HCT116 (cell line): ENCODE data around the gene LTB. TPM values are rescaled to one million over a fixed set of nuclear protein-coding genes. Genes with fewer than 3 reads are reported as not detected.

Experiments used
- ATAC-seq: fragments of 200-7000 bp; cut with Tn5 transposase; 2 replicates; pipeline ENCODE4 v1.9.1; 2020; ENCODE audit warnings: mild to moderate bottlenecking, moderate library complexity
- BruUV-seq: library from RNA; stranded (reverse); fragments of 400-500 nt; replicated peaks from 2 replicates; lab custom pipeline; 2021; lab: Mats Ljungman, UMichigan
- CTCF ChIA-PET: fragments of 300-600 bp; sonication (Branson Sonifier 250); formaldehyde crosslinking; loops from one replicate; lab custom pipeline; 2021; ENCODE audit warnings: antibody characterized with exemption; lab: Charles Lee
- POLR2A ChIA-PET: fragments of 300-600, 350-600 bp; sonication (Branson Sonifier 250); formaldehyde crosslinking; loops from one replicate; lab custom pipeline; 2021; ENCODE audit warnings: antibody characterized with exemption; lab: Charles Lee
- RAD21 ChIA-PET, 2 experiments: fragments of 300-600 bp; sonication (Branson Sonifier 250); formaldehyde crosslinking; loops; one replicate each; lab custom pipeline; 2023; ENCODE audit warnings: low total read pairs in 2 of 2; ENCODE audit not compliant: uncharacterized antibody in 2 of 2, unreplicated experiment in 2 of 2, low non-redundant PET in 1 of 2; lab: Charles Lee
- DNase-seq: peaks from one replicate; pipeline ENCODE4 v3.0.0-alpha.2; 2010; ENCODE audit warnings: low read depth, low spot score
- H2AFZ ChIP-seq: fragments of 200-600 bp; shearing (Covaris generic), sonication (generic); 2 replicates; pipeline ENCODE4 v1.6.1; 2017; ENCODE audit warnings: low read depth, mixed run types, mixed read lengths, antibody characterized with exemption, low read length; ENCODE audit not compliant: poor library complexity, severe bottlenecking
- H3K27ac ChIP-seq: 2 replicates; pipeline ENCODE4 v1.5.1; 2012; ENCODE audit warnings: low read depth, low read length
- H3K27me3 ChIP-seq: fragments of 200-600 bp; sonication (generic); 2 replicates; pipeline ENCODE4 v1.6.1; 2016; ENCODE audit warnings: mixed run types, low read length, mixed read lengths; ENCODE audit not compliant: insufficient read depth
- H3K36me3 ChIP-seq, 2 experiments: fragments of 200-500 bp in 1 of 2; fragments of 200-600 bp in 1 of 2; sonication (Bioruptor generic) in 1 of 2; sonication (generic) in 1 of 2; 2 replicates each; pipeline versions ENCODE4 v1.5.1 to v1.6.1; 2014 to 2016; ENCODE audit warnings: low read length in 2 of 2, inconsistent platforms in 1 of 2, mixed read lengths in 1 of 2, mixed run types in 1 of 2; ENCODE audit not compliant: insufficient read depth in 2 of 2, control insufficient read depth in 1 of 2
- H3K4me1 ChIP-seq, 2 experiments: fragments of 200-600 bp in 1 of 2; sonication (generic) in 1 of 2; 2 replicates each; pipeline versions ENCODE4 v1.5.1 to v1.6.1; 2012 to 2017; ENCODE audit warnings: low read length in 2 of 2, inconsistent platforms in 1 of 2, mild to moderate bottlenecking in 1 of 2, mixed read lengths in 1 of 2, mixed run types in 1 of 2, moderate library complexity in 1 of 2; ENCODE audit not compliant: insufficient read depth in 2 of 2, control insufficient read depth in 1 of 2
- H3K4me2 ChIP-seq: fragments of 200-600 bp; sonication (generic); 2 replicates; pipeline ENCODE4 v1.6.1; 2017; ENCODE audit warnings: mixed run types, low read length, mixed read lengths
- H3K4me3 ChIP-seq, 2 experiments: fragments of 200-600 bp in 1 of 2; sonication (generic) in 1 of 2; replicated peaks in 1 of 2; 2 replicates each; pipeline ENCODE4 v1.5.1; 2011 to 2016; ENCODE audit warnings: low read length in 2 of 2, control low read depth in 1 of 2, low read depth in 1 of 2, mild to moderate bottlenecking in 1 of 2, mixed read lengths in 1 of 2, mixed run types in 1 of 2
- H3K79me2 ChIP-seq: fragments of 200-600 bp; sonication (generic); 2 replicates; pipeline ENCODE4 v1.6.1; 2017; ENCODE audit warnings: mild to moderate bottlenecking, mixed run types, low read length, moderate library complexity, mixed read lengths; ENCODE audit not compliant: insufficient read depth
- H3K9ac ChIP-seq: fragments of 200-600 bp; sonication (generic); 2 replicates; pipeline ENCODE4 v1.6.1; 2016; ENCODE audit warnings: low read length, mixed read lengths
- H3K9me2 ChIP-seq: fragments of 200-600 bp; sonication (generic), shearing (Covaris generic); 2 replicates; pipeline ENCODE4 v1.6.1; 2017; ENCODE audit warnings: mixed run types, mild to moderate bottlenecking, moderate library complexity; ENCODE audit not compliant: insufficient read depth
- H3K9me3 ChIP-seq, 2 experiments: fragments of 200-500 bp in 1 of 2; fragments of 200-600 bp in 1 of 2; sonication (Bioruptor generic) in 1 of 2; sonication (generic) in 1 of 2; 2 replicates each; pipeline ENCODE4 v1.6.1; 2014 to 2017; ENCODE audit warnings: low read length in 2 of 2, mixed read lengths in 2 of 2, inconsistent platforms in 1 of 2, low read depth in 1 of 2, mild to moderate bottlenecking in 1 of 2, mixed run types in 1 of 2, moderate library complexity in 1 of 2; ENCODE audit not compliant: control insufficient read depth in 1 of 2, insufficient read depth in 1 of 2
- H4K20me1 ChIP-seq: fragments of 200-600 bp; sonication (generic), shearing (Covaris generic); 2 replicates; pipeline ENCODE4 v1.6.1; 2017; ENCODE audit warnings: mixed run types, mild to moderate bottlenecking, moderate library complexity; ENCODE audit not compliant: insufficient read depth
- ATF3 ChIP-seq: IDR thresholded peaks from 2 replicates; pipeline ENCODE4 v1.6.1; 2012
- CTCF ChIP-seq, 3 experiments: fragments of 200-600 bp in 1 of 3; sonication (generic) in 1 of 3; IDR thresholded peaks in 2 of 3; conservative IDR thresholded peaks in 1 of 3; 2 replicates each; pipeline ENCODE4 v1.5.1; 2012 to 2017; ENCODE audit warnings: low read depth in 2 of 3, low read length in 2 of 3, antibody characterized with exemption in 1 of 3, borderline replicate concordance in 1 of 3, control low read depth in 1 of 3, mild to moderate bottlenecking in 1 of 3, mixed read lengths in 1 of 3, mixed run types in 1 of 3, moderate library complexity in 1 of 3; ENCODE audit not compliant: insufficient read depth in 1 of 3
- ELF1 ChIP-seq: IDR thresholded peaks from 2 replicates; pipeline ENCODE4 v1.6.1; 2012; ENCODE audit warnings: low read depth, borderline replicate concordance
- EZH2phosphoT487 ChIP-seq: fragments of 200-600 bp; IDR thresholded peaks from 2 replicates; pipeline ENCODE4 v1.6.1; 2018; ENCODE audit warnings: antibody characterized with exemption, borderline replicate concordance
- FOSL1 ChIP-seq: IDR thresholded peaks from 2 replicates; pipeline ENCODE4 v1.6.1; 2012; ENCODE audit warnings: low read depth
- POLR2A ChIP-seq: IDR thresholded peaks from 2 replicates; pipeline ENCODE4 v1.7.0; 2011; ENCODE audit warnings: borderline replicate concordance; ENCODE audit not compliant: insufficient read depth, insufficient read length; ENCODE audit errors: extremely low read depth
- POLR2AphosphoS5 ChIP-seq: IDR thresholded peaks from 2 replicates; pipeline ENCODE4 v1.6.1; 2011; ENCODE audit warnings: mild to moderate bottlenecking, low read depth, low read length, moderate library complexity
- RAD21 ChIP-seq: IDR thresholded peaks from 2 replicates; pipeline ENCODE4 v1.6.1; 2012; ENCODE audit warnings: low read depth, mild to moderate bottlenecking
- SIN3A ChIP-seq: IDR thresholded peaks from 2 replicates; pipeline ENCODE4 v1.6.1; 2012; ENCODE audit warnings: low read depth
- SP1 ChIP-seq: IDR thresholded peaks from 2 replicates; pipeline ENCODE4 v1.6.1; 2012; ENCODE audit warnings: low read depth
- TCF7L2 ChIP-seq: IDR thresholded peaks from 2 replicates; pipeline ENCODE4 v1.7.0; 2011; ENCODE audit warnings: borderline replicate concordance, inconsistent platforms; ENCODE audit not compliant: insufficient read depth, insufficient read length; ENCODE audit errors: extremely low read depth
- ZFX ChIP-seq: fragments of 450-650 bp; IDR thresholded peaks from 2 replicates; pipeline ENCODE4 v1.6.1; 2017
- ZNF274 ChIP-seq: fragments of 200-500 bp; sonication (Bioruptor generic); IDR thresholded peaks from 2 replicates; pipeline ENCODE4 v1.6.1; 2014; ENCODE audit warnings: mild to moderate bottlenecking, low read depth, low read length, inconsistent platforms
- intact Hi-C: fragments of 100-400 bp; cut with micrococcal nuclease; formaldehyde crosslinking; loops from 2 replicates; pipeline ENCODE4 v1.10.0; 2022
- total RNA-seq: library from RNA; stranded (reverse); gene quantifications from one replicate; pipeline ENCODE4 v1.2.1, GENCODE V29; 2021; ENCODE audit not compliant: unreplicated experiment
- TF ChIP-seq, protein P1 (sequence below): IDR thresholded peaks from 2 replicates; pipeline ENCODE4 v1.6.1; 2012; ENCODE audit warnings: low read depth

The LTB gene
- total RNA-seq, 1 experiment from 2014 or later = 0.64 TPM

- Histone ChIP-seq H3K27me3 (no peaks in the 10 kb centered on the region), H2AFZ (no peak overlapping the region), H3K4me3 (no peak overlapping the region), H3K27ac (no peak overlapping the region), H3K9me2 (no peaks in the 10 kb centered on the region), H3K4me1 (peaks cover 5 to 24% of the 10 kb centered on the region in 2 experiments; a peak in 3 of 4 replicates), H3K79me2 (peaks cover 6% of the 10 kb centered on the region; the same call in 1 of the 2 replicates), H3K4me2 (no peak overlapping the region), H3K9me3 (no peaks in the 10 kb centered on the region), H3K9ac (no peak overlapping the region), H3K36me3 (peaks cover 19 to 20% of the 10 kb centered on the region in 2 experiments), H4K20me1 (no peaks in the 10 kb centered on the region)
- ChIA-PET CTCF (no interaction called here), POLR2A (no interaction called here), RAD21 (no interaction called here)
- BruUV-seq = TSS peak; percentile 17
- intact Hi-C loops = no loop called here
- DNase-seq = no peak
- no peak for ATAC-seq
- no peak for TF ChIP-seq TCF7L2
- TF ChIP-seq POLR2AphosphoS5 = no peak
- TF ChIP-seq ATF3 = no peak
These were observed 24.5 kb downstream of the LTB start for GRCh38 chr6:31557443-31558317.

DNA sequence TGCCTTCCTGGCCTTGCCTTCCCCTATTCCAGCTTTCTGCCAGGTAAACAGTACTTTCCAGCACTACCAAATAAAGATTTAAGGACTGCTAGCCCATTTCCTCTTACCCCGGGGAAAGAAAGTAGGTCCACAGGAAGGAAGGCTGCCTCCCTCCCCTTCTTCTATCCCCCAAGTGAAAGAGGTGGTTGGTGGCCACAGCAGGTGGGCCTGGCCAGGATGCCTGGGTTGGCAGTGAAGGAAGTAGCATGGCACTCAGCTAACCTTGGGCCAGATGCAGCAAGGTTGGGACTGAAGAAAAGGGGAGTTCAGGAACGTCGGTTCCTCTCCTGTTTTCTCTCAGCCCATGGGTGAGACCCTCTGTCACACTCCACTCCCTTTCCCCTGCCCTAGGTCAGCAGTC is 25.9 kb downstream of the LTB start:
- peaks cover 19 to 20% of the 10 kb centered on the region in 2 experiments for H3K36me3 ChIP-seq
- POLR2A ChIA-PET = no interaction called here
- peaks cover 6% of the 10 kb centered on the region; the same call in 1 of the 2 replicates for H3K79me2 ChIP-seq
- RAD21 ChIA-PET = no interaction called here
- H3K4me3 ChIP-seq = no peak overlapping the region
- no peaks in the 10 kb centered on the region for H3K27me3 ChIP-seq
- no peak overlapping the region for H2AFZ ChIP-seq
- no peak for ATAC-seq
- H3K4me2 ChIP-seq = no peak overlapping the region
- H3K9me2 ChIP-seq = no peaks in the 10 kb centered on the region
- CTCF ChIA-PET = no interaction called here
- H3K4me1 ChIP-seq = peaks cover 5 to 24% of the 10 kb centered on the region in 2 experiments; a peak in 3 of 4 replicates
- H3K27ac ChIP-seq = no peak overlapping the region
- no peaks in the 10 kb centered on the region for H4K20me1 ChIP-seq
- H3K9ac ChIP-seq = no peak overlapping the region
- no TSS peak for BruUV-seq
- intact Hi-C loops = no loop called here
- no peaks in the 10 kb centered on the region for H3K9me3 ChIP-seq
- no peak for DNase-seq
- no peak for TF ChIP-seq ZFX
- no peak for TF ChIP-seq SIN3A
- TF ChIP-seq POLR2A = no peak
- TF ChIP-seq ELF1 = no peak
- TF ChIP-seq FOSL1 = no peak
- TF ChIP-seq POLR2AphosphoS5 = no peak
- TF ChIP-seq, protein P1, sequence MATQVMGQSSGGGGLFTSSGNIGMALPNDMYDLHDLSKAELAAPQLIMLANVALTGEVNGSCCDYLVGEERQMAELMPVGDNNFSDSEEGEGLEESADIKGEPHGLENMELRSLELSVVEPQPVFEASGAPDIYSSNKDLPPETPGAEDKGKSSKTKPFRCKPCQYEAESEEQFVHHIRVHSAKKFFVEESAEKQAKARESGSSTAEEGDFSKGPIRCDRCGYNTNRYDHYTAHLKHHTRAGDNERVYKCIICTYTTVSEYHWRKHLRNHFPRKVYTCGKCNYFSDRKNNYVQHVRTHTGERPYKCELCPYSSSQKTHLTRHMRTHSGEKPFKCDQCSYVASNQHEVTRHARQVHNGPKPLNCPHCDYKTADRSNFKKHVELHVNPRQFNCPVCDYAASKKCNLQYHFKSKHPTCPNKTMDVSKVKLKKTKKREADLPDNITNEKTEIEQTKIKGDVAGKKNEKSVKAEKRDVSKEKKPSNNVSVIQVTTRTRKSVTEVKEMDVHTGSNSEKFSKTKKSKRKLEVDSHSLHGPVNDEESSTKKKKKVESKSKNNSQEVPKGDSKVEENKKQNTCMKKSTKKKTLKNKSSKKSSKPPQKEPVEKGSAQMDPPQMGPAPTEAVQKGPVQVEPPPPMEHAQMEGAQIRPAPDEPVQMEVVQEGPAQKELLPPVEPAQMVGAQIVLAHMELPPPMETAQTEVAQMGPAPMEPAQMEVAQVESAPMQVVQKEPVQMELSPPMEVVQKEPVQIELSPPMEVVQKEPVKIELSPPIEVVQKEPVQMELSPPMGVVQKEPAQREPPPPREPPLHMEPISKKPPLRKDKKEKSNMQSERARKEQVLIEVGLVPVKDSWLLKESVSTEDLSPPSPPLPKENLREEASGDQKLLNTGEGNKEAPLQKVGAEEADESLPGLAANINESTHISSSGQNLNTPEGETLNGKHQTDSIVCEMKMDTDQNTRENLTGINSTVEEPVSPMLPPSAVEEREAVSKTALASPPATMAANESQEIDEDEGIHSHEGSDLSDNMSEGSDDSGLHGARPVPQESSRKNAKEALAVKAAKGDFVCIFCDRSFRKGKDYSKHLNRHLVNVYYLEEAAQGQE = no peak
- no peak for TF ChIP-seq RAD21
- TF ChIP-seq SP1 = no peak
- TF ChIP-seq EZH2phosphoT487 = no peak
- no peak for TF ChIP-seq ZNF274
- no peak for TF ChIP-seq CTCF (IDR thresholded peaks at IDR 0.05 in 2 of 3, conservative IDR thresholded peaks at IDR 0.05 in 1 of 3; ENCODE audit: borderline replicate concordance in 1 of 3, insufficient read depth in 1 of 3, low read depth in 2 of 3, low read length in 2 of 3)
